ENCODE results near the gene MUC2.

The MUC2 gene

GRCh38 chr11:1044160-1044559, 30.5 kb upstream of the MUC2 start:
- no peak for DNase-seq (ENCODE audit: low read depth in 2 of 2)
- TF ChIP-seq CTCF (IDR thresholded peaks at IDR 0.05; ENCODE audit: low read depth, low read length) = no peak
- no peak overlapping the region for H3K4me3 ChIP-seq (replicated peaks in 1 of 2; ENCODE audit: low read depth in 2 of 2, low read length in 2 of 2)

DNA sequence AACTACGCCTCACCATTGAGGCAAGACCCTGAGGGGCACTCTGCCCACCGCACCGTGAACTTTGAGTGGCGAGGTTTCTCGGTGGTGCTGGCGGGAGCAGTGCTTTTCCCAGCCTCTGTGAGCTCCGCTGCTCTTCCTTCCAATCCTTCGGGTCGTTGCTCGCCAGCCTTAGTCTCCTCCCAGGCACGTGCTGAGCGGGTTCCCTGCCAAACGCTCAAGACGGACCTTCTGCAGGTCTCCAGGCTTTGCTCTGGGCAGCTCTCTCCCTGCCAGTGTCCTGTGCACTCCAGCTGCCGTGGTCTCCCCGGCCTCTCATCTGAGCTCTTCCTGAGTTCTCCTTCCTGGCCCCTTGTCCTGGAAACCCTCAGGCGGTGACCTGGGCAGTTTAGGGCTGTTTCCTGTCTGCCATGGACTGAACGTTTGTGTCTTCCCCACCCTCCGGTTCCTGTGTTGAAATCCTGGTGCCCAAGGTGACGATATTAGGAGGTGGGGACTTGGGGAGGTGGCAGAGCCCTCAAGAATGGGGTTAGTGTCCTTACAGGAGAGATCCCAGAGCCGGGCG, 27.0 kb upstream of the MUC2 start:
- H3K4me3 ChIP-seq (replicated peaks in 1 of 2; ENCODE audit: low read depth in 2 of 2, low read length in 2 of 2) = no peak overlapping the region
- TF ChIP-seq CTCF (IDR thresholded peaks at IDR 0.05; ENCODE audit: low read depth, low read length) = no peak
- no peak for DNase-seq (ENCODE audit: low read depth in 2 of 2)

DNA sequence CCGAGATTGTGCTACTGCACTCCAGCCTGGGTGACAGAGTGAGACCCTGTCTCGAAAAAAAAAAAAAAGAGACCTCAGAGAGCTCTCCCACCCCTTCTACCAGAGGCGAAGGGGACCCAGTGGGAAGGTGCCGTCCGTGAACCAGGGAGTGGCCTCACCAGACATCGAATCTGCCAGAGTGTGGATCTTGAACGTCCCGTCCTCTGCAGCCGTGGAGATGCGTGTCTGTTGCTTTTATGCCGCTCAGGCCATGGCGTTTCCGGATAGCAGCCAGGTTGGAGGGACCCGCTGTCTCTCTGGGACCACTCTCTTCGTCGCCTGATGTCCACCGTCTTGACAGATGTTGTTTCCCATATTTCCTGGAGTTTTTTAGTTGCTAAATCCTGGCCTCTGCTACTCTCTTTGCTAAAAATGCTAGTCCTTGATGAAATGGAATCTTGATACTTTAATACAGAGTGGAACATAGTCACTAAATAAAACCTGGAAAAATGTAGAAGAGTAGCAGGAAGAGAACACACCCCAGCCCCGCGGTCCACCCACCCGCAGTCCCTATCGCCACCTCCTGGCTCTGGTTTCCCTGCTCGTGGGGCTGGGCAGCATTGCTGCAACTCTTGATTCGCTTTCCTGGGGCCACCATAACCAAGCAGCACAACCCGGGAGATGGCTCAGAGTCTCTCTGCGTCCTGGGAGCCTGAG, 26.2 kb upstream of the MUC2 start:
- DNase-seq (ENCODE audit: low read depth in 2 of 2) = no peak
- TF ChIP-seq CTCF (IDR thresholded peaks at IDR 0.05; ENCODE audit: low read depth, low read length) = peak; percentile 1
- no peak overlapping the region for H3K4me3 ChIP-seq (replicated peaks in 1 of 2; ENCODE audit: low read depth in 2 of 2, low read length in 2 of 2)

DNA sequence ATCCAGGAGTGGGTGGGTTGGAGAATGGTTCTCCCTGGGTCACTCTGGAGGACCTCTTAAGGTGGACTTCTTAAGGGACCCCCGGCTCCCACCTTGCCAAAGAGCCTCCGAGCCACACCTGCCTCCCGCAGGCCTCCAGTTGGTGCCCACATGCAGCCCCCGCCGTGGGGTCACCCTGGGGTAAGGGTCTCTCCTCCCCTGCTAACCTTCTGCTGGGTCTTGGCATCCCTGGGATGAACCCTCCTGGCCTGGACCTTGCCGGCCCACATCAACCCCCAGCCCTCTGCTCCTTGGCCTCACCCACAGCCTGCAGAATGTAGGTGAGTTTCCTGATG, 25.6 kb upstream of the MUC2 start:
- TF ChIP-seq CTCF (IDR thresholded peaks at IDR 0.05; ENCODE audit: low read depth, low read length) = no peak
- no peak overlapping the region for H3K4me3 ChIP-seq (replicated peaks in 1 of 2; ENCODE audit: low read depth in 2 of 2, low read length in 2 of 2)
- no peak for DNase-seq (ENCODE audit: low read depth in 2 of 2)

GRCh38 chr11:1049431-1049891, 25.2 kb upstream of the MUC2 start:
- TF ChIP-seq CTCF (IDR thresholded peaks at IDR 0.05; ENCODE audit: low read depth, low read length) = no peak
- no peak overlapping the region for H3K4me3 ChIP-seq (replicated peaks in 1 of 2; ENCODE audit: low read depth in 2 of 2, low read length in 2 of 2)
- DNase-seq (ENCODE audit: low read depth in 2 of 2) = no peak

GRCh38 chr11:1049911-1050580, 24.6 kb upstream of the MUC2 start:
- no peak for TF ChIP-seq CTCF (IDR thresholded peaks at IDR 0.05; ENCODE audit: low read depth, low read length)
- no peak overlapping the region for H3K4me3 ChIP-seq (replicated peaks in 1 of 2; ENCODE audit: low read depth in 2 of 2, low read length in 2 of 2)
- no peak for DNase-seq (ENCODE audit: low read depth in 2 of 2)

All from cardiac fibroblast (primary cell).